HL-60/S4 treated with phorbol 12-myristate 13-acetate at 8.2 ng/mL for 4 days and 3 days (cell line): Measurements from ENCODE around the gene ZNHIT6.
"Not testable (repeated sequence)": the region's sequence is repeated elsewhere in the genome, so short reads cannot be mapped to it uniquely, and the experiment has no call there.

Source experiments
- in situ Hi-C: fragments of 300-500 bp; cut with MboI; formaldehyde crosslinking; loops from 2 replicates; pipeline ENCODE4 v1.15.0; 2022; ENCODE audit warnings: low sequenced_read_pairs

ZNHIT6 gene

DNA sequence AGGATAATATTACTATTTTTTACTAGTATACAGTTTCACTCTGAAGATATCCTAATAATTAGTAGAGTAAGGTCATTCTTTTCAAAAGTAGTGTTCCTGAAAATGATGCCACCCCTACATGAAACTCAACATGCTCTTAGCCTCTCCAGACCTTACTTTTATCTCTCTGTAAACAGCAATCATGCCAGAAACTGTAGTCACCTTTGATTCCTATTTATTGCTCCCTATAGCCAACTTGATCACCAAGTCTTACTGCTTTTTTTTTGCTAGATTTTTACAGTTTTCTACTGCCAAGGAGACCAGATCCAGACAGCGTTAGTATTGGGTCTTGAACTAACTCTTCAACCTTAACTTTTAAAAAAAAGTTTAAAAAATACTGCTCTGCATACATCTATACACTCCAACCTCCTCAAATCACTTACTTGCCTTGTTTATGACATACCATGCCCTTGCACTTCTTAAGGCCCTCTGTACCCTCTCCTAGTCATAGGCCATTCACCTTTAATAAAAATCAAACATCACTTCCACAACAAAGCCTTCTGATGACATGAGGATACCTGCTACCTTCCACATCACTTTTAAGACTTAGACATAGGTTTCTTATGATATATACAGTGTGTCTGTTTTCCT is 36.1 kb downstream of the ZNHIT6 start:
- in situ Hi-C loops, result no loop called here

DNA sequence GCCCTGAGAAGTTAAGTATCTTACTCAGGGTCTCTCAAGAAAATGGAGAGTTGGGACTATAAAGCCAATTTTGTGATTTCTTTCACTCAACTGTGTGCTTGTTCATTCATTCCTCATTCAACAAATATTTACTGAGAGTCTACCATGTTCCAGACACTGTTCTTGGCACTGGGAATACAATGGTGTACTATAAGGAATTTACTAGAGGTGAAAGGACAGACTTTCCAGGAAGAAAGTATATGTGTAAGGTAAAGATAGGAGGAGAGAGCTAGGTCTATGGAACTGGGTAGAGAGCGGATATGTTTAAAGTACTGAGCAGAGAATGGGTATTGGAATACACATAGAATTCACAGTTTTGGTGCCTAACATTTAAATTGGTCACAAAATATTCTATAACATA is 42.3 kb downstream of the ZNHIT6 start:
- in situ Hi-C loops, result no loop called here

DNA sequence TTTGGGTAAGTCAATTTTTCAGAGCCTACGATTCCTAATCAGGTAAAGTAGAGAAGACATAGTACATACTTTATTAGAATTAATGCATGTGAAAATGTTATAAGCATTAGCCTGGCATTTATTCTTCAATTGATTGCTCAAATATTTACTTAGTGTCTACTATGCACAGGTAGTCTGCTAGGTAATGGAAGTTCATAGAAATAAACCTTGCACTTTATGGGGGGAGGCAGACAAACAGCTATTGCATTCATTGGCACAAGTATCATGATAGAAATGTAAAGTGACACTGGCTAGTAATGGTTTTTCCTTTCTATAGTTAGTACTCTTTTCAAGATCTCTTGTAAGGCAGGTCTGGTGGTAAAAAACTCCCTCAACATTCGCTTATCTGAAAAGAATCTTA is 44.9 kb downstream of the ZNHIT6 start:
- in situ Hi-C loops, result no loop called here

DNA sequence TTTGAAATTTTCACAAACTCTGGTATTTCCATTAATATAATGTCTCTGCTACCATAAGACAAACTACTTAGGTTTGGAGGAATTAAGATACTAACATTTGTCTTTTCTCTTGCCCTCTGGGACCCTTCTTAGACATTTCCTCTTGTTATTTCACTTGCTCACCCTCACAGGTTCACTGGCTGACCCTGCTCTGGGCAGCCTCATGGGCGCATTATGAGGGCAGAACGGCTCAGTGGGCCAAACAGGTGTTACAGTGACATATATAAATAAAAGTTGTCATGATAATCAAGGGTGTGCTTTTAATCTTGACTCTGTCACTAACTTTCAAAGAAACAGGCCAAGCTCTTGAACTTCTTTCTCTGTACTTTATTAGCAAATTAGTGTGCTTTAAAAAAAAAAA is 46.5 kb downstream of the ZNHIT6 start:
- in situ Hi-C loops, result no loop called here

DNA sequence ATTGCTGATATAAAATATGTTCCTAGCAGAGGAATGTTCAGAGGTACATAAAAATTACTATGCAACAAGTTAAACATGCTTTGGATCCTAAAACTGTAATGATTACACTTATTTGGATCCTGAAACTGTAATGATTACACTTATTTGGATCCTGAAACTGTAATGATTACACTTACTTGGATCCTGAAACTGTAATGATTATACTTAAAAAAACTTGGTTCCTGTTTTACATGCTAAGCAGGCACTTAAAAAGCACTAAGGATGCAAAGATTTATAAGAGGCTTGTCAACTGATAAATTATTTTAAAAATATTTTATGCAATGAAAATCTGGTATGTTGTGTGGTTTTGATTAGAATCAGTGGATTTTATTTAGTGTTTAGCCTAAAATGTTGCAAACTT is 47.7 kb downstream of the ZNHIT6 start:
- in situ Hi-C loops, result no loop called here

DNA sequence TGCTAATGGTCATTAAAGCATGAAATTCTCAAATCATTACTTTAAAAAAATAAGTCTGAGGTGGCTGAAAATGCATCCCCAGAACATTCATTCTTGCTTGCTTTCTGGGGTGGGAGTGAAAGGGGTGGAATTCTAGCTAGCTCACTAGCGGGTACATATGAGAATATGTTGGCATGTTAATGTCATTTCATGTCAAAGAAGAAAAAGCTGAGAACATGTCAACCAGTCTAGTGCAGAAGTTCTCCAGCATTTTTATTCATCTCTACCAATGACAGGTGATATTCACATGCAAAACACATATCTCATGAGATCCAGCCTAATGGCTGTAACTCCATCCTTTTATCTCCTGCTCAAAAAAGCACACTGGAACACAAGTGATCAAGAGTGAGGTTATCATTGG is 49.1 kb downstream of the ZNHIT6 start:
- in situ Hi-C loops, result no loop called here

DNA sequence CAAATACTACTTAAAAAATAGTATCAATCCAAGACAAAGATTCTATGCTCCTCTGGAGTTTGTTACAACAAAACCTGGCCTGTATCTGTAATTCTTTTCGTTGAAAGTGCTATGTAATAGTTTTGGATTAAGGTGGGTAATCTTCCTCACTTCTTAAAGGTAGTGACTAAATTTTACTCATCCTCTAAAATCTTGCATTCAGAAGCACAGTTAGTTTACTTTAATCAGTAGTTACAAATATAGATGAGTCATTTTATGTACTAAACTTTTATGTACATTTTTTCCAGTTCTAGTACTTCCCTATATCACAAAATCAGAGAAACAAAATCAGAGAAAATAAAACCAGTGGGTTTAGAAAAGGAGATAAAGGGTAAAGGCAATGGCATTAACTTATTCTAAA is 51.3 kb downstream of the ZNHIT6 start:
- in situ Hi-C loops, result no loop called here

DNA sequence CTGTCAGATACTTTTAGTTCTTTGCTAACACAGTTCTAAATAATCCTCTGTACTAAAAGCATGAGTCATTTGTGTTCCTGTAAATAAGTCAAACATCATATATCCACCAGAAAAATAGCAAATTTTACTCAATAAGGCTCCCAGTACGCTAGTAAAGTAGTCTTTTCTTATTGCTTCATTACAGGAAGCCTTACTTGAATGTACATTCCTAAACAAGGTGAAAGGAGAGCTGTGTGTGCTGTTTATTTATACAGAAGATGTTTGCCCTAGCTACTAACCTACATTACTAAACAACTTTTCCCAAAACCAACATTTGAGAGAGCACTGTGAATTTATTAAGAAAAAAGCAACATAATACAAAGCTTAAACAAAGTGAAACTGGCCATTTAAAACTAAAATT is 52.0 kb downstream of the ZNHIT6 start:
- in situ Hi-C loops, result no loop called here

DNA sequence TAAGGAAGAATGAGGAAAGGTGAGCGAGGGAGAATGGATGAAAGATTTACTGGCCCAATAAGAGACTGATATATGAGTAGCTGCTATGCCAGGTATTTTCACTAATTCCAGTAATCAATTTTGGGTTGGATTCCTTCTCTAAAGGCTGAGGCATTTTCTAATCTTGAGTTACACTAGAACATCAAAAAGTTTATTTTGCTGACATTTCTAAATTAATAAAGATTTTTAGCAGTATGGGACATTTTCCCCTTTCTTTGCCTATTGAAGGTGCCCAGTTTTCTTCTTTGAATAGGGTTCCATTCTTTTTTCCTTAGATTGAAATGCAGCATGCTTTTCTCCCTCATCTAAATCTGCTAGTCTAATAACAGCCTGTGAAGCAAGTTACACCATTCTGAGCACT is 52.9 kb downstream of the ZNHIT6 start:
- in situ Hi-C loops, result no loop called here

DNA sequence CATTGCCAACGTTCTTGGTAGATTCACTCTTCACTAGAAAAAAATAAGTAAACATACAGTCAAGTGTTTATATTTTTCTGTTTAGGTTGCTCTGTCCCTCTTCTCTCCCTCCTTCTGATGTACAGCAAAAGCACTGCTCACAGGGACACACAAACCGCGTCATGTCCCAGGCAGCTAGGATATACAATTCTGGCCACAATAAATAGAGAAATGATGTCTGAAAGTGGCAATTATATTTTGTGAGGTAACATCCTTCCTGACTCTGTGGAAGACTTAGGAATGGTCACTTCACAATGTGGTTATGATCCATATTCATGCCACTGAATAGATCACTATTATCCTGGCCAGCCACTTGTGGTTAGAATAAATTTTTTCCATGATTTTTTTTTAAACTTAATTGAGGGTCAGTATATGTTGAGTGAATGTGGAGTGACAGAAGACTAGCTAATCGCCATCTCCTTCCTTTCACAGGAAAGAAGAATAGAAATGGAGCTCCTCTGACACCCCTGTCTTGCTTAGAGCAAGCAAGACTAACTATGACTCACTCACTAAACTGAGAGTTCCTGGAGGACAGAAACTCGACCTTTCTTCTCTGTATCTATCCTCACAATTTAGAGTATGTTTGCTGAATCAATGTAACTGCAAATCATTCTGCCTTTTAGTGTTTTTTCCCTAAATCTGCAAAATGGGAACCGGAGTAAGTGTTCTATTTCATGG is 54.0 kb downstream of the ZNHIT6 start:
- in situ Hi-C loops, result no loop called here

DNA sequence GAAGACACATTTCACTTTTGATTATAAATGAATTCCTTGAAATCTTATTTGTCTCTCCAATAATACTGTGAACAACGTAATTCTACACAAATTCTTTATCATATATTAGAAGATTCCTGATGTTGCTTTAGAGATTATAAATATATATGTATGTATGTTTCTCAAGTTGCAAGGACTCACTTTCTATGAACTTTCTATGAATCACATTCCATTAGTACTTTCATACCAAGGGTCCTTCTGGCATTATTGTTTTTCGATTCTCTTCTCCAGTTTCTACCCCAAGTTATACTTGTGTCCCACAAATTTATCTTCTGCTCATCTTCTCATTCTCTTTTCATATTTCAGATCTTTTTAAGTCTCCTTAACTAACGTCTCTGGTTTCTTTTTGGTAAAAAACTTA is 55.9 kb downstream of the ZNHIT6 start:
- in situ Hi-C loops, result no loop called here

DNA sequence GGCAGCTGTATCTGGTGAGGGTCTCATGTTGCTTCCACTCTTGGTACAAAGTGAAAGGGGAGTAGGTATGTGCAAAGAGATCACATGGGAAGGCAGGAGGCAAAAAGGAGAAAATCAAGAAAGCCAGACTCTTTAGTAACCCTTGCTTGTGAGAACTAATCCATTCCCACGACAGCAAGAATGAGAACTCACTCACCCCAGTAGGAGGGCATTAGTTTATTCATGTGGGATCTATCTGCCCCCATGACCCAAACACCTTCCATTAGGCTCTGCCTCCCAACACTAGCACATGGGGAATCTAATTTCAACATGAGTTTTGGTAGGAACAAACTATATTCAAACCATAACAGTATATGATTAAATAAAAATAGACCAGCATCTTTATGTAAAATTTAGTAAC is 57.6 kb downstream of the ZNHIT6 start:
- in situ Hi-C loops, result no loop called here

DNA sequence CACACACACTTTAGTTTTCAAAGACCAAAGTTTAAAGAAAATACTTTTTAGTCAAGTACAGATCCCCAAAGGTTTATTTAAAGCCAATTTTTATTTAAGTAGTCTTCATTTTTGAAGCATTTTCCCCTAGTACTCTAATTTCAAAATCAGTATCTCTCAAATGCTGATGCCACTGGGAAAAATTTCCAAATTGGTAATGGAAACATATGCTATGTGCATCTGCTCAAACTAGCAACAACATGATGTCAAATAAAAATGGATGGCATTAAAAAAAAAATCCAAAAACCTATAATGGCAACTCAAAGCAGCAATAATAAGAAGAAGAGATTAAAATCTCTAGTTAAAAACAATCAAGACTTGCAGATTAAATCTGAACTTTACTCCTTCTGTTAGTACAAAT is 58.6 kb downstream of the ZNHIT6 start:
- in situ Hi-C loops, result no loop called here

DNA sequence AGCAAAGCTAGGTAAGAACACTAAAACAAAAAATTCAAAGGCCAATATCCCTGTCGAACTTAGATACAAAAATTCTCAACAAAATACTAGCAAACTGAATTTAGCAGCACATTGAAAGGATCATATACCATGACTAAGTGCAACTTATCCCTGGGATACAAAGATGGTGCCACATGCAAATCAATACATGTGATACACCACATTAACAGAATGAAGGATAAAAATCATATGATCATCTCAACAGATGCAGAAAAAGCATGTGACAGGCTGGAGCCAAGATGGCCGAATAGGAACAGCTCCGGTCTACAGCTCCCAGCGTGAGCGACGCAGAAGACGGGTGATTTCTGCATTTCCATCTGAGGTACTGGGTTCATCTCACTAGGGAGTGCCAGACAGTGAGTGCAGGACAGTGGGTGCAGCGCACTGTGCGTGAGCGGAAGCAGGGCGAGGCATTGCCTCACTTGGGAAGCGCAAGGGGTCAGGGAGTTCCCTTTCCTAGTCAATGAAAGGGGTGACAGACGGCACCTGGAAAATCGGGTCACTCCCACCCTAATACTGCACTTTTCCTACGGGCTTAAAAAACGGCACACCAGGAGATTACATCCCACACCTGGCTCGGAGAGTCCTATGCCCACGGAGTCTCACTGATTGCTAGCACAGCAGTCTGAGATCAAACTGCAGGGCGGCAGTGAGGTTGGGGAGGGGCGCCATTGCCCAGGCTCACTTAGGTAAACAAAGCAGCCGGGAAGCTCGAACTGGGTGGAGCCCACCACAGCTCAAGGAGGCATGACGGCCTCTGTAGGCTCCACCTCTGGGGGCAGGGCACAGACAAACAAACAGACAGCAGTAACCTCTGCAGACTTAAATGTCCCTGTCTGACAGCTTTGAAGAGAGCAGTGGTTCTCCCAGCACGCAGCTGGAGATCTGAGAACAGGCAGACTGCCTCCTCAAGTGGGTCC is 66.4 kb downstream of the ZNHIT6 start:
- in situ Hi-C loops, result not testable (repeated sequence)

DNA sequence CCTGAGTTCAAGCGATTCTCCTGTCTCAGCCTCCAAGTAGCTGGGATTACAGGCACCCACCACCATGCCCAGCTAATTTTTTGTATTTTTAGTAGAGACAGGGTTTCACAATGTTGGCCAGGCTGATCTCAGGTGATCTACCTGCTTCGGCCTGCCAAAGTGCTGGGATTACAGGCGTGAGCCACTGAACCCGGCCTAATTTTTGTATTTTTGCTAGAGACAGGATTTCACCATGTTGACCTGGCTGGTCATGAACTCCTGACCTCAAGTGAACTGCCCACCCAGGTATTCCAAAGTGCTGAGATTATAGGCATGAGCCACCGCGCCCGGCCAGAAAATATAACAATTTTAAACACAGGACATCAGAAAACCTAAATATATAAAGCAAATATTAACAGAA is 68.3 kb downstream of the ZNHIT6 start:
- in situ Hi-C loops, result not testable (repeated sequence)

DNA sequence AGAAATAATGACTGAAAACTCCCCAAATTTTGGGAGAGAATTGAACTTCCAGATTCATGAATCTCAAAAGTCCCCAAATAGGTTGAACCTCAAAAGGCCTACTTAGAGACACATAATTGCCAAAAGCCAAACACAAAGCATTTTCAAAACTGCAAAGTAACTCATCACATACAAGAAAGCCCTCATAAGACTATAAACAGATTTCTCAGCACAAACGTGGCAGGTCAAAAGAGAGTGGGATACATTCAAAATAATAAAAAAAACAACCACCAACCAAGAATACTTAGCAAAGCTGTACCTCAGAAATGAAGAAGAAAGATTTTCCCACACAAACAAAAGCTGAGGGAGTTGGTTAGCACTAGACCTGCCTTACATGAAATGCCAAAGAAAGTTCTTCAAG is 69.8 kb downstream of the ZNHIT6 start:
- in situ Hi-C loops, result no loop called here

DNA sequence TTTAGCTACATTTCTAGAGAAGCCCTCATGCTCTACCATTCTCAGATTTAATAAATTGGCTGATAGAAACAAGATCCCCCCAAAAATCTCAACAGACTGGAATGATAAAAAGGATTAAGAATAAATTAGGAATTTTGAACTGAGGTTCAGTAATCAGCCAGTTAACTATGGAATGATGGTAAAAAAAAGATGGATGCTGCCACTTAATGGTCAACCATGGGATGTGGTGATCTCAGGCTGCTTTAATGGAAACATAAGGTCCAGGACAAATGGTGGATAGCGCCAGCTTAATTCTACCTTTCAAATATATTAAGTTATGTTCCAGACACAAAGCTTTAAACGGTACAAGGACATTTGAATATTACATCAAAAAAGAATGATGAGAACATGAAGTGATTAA is 77.7 kb downstream of the ZNHIT6 start:
- in situ Hi-C loops, result no loop called here

DNA sequence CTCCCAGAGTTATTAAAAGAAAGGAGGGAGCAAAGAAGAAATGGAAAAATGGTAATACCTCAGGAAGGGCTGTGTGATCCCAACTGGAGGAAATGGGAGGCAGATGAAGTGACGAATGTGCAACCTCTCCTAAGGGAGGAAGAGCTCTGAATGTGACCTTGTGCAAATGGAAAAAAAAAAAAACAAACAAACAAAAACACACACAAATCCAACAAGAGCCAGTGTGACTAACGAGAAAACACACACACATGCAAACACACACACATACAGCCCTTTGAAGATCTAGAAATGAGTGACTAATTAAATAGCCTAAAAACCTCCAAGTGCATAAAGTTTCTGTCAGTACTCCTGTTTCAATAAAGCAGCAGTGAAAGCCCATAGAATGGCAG is 78.7 kb downstream of the ZNHIT6 start:
- in situ Hi-C loops, result no loop called here

DNA sequence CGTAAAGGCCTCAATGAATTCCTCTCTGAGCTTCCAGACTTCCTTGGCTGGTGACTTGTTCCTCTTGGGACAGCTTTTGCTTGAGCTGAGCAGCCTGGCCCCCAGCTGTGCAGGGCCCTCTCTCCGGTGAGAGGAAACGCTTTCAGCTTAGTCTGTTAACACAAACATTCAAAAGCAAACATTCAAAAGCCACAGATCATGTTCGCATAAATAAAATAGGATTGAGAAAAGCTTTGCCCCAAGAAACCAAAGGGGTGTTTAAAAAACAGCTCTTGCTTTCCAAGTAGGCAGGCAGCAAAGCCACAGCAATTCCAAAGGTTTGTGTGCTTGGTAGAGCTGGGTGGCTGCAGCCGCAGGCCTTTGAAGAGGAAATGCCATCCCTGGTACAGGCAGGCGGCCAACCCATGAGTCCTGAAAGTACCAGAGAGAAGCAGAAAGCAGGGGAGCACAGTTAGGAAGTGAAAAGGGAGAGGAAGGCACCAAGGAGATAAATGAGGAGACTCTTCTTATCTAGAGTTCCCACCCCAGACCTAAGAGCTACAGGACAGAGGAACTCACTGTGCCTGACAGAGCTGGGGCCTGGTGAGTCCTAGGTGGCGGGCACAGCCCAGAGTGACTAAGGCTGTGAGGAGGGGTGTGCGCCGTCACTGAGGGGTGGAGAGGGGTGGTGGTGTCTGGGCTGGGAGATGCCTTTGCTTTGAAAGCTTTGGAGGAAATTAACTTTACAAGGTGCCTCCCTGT is 79.3 kb downstream of the ZNHIT6 start:
- in situ Hi-C loops, result no loop called here

DNA sequence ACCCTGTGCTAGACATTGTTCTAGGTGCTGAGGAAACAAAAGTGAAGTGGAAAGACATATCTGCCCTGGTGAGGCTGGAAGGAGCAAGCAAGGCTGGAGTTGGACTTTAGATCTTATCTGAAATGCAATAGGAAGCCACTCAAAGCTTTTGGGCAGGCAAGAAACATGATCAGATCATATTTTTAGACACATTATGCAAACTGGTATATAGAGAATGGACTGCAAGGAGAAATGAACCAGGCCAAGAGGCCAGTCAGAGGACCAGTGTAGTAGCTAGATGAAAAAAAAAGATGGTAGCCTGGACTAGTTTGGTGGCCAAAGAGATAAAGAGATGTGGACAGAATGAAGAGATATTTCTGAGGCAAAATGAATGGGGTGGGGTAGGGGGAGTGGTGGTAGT is 81.4 kb downstream of the ZNHIT6 start:
- in situ Hi-C loops, result no loop called here

DNA sequence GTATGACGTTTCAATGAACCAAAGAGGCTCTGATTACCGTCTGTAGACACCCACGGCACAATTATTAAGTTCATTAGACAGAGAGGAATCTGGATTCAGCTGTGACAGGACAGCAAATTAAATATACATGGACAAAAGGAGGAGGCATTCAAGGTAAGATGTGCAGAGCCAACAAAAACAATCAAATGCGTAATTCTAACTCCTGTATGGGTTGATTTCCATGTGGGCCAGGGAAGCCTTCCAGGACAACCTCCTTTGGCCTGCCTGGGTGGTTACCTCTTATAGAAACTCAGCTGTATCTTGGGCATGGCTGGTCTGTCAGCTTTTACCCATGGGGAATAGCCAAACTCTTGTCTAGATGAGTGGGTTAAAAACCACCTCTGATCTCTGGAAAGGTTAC is 83.9 kb downstream of the ZNHIT6 start:
- in situ Hi-C loops, result no loop called here
